Chondrocyte (in vitro differentiated cells): ENCODE data around the gene MPZL1. TPM values are rescaled to one million over a fixed set of nuclear protein-coding genes. Genes with fewer than 3 reads are reported as not detected.

Experiments used
- DNase-seq: peaks from one replicate; pipeline ENCODE4 v3.0.0; 2021; ENCODE audit warnings: mixed read lengths, low spot score
- H3K27ac Mint-ChIP-seq: one replicate; pipeline ENCODE4 v1.8.0; 2021; ENCODE audit warnings: mild to moderate bottlenecking, moderate library complexity, mixed read lengths; ENCODE audit not compliant: unreplicated experiment
- H3K27me3 Mint-ChIP-seq: 2 replicates; pipeline ENCODE4 v1.8.0; 2021; ENCODE audit warnings: low read depth, mixed read lengths
- H3K36me3 Mint-ChIP-seq: 2 replicates; pipeline ENCODE4 v1.8.0; 2021; ENCODE audit warnings: low read depth, mixed read lengths
- H3K4me1 Mint-ChIP-seq: 2 replicates; pipeline ENCODE4 v1.8.0; 2021; ENCODE audit warnings: low read depth, mild to moderate bottlenecking, mixed read lengths
- H3K4me3 Mint-ChIP-seq: one replicate; pipeline ENCODE4 v1.8.0; 2021; ENCODE audit warnings: mild to moderate bottlenecking, moderate library complexity, mixed read lengths; ENCODE audit not compliant: unreplicated experiment
- H3K9me3 Mint-ChIP-seq: 2 replicates; pipeline ENCODE4 v1.8.0; 2021; ENCODE audit warnings: low read depth, mixed read lengths
- total RNA-seq: library from RNA; stranded (reverse); gene quantifications from 3 replicates; pipeline ENCODE4 v1.2.1, GENCODE V29; 2021
- TF ChIP-seq, protein P1 (sequence below): fragments of 200-600 bp; sonication (generic); IDR thresholded peaks from 2 replicates; pipeline ENCODE4 v1.5.0; 2021; ENCODE audit warnings: antibody characterized with exemption, mild to moderate bottlenecking, moderate library complexity

MPZL1 gene
- total RNA-seq, 1 donor from 2014 or later = 198 TPM

DNA sequence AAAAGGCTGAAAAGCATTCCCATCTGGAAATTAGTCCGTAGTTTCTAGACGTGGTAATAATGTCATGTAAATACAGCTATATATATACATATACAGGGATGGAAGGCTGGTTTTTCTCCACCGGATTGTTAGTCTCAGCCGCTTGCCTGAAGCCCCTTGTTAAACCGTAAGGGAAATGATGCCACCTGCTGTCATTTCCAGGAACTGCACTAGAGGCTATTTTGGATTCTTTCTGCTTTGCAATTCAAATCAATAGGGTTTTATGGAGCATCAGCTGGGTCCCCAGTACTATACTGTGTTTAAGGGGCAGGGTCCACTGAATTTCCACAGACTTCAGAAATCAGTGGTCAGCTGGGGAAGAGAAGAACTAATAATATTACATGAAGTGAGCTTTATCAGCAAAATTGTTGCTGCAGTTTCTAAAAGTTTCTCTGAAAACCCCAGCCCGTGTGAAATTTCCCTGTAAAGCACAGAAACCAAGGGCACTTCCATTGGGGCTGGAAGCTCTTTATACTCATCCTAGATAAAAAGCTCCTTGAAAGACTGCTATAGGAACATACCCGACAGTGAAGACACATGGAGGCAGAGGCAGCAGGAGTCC, 33.8 kb upstream of the MPZL1 start:
- H3K27me3 Mint-ChIP-seq = no peaks in the 10 kb centered on the region
- no peaks in the 10 kb centered on the region for H3K36me3 Mint-ChIP-seq
- H3K4me1 Mint-ChIP-seq = peaks cover 12% of the 10 kb centered on the region
- no peak for DNase-seq
- TF ChIP-seq, protein P1, sequence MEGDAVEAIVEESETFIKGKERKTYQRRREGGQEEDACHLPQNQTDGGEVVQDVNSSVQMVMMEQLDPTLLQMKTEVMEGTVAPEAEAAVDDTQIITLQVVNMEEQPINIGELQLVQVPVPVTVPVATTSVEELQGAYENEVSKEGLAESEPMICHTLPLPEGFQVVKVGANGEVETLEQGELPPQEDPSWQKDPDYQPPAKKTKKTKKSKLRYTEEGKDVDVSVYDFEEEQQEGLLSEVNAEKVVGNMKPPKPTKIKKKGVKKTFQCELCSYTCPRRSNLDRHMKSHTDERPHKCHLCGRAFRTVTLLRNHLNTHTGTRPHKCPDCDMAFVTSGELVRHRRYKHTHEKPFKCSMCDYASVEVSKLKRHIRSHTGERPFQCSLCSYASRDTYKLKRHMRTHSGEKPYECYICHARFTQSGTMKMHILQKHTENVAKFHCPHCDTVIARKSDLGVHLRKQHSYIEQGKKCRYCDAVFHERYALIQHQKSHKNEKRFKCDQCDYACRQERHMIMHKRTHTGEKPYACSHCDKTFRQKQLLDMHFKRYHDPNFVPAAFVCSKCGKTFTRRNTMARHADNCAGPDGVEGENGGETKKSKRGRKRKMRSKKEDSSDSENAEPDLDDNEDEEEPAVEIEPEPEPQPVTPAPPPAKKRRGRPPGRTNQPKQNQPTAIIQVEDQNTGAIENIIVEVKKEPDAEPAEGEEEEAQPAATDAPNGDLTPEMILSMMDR = peak; percentile 94
- no peak overlapping the region for H3K4me3 Mint-ChIP-seq
- no peak overlapping the region for H3K27ac Mint-ChIP-seq
- no peaks in the 10 kb centered on the region for H3K9me3 Mint-ChIP-seq

DNA sequence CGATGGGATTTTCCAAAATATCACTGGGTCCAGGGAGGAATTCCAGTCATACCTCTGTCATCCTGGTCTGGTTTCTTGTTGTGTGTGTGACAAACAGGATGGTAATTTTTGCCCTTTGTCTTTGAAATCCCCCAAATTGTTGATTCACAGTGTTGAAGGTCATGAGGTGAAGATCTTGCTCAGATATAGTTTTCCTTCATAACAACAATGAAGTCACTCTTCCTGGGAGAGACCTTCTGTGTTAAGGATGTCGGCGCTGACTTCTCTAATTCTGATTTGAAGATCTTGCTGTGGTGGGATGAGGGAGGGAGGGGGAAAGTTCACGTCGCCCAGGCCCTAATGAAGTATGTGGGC, 32.2 kb upstream of the MPZL1 start:
- Mint-ChIP-seq H3K9me3 (no peaks in the 10 kb centered on the region), H3K36me3 (no peaks in the 10 kb centered on the region), H3K27ac (no peak overlapping the region), H3K4me1 (no peaks in the 10 kb centered on the region), H3K27me3 (no peaks in the 10 kb centered on the region), H3K4me3 (no peak overlapping the region)
- DNase-seq = no peak
- TF ChIP-seq, protein P1 = no peak

DNA sequence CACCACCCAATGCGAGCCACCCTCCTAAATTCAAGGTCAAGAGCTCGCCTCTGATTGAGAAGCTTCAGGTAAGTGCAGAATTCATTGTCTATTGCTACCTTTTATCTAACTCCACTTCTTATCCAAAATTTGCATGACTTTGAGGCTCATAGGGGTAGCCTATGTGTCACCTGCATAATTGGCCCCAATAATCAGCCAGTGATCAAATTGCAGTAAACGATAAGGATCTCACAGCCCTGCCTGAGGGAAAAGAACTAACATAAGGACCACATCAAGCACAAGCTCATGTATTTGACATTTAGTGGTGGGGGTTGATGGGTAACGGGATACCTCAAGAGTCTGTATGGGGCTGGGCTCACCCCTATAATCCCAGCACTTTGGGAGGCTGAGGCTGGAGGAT, 31.7 kb upstream of the MPZL1 start:
- TF ChIP-seq, protein P1 = no peak
- H3K27me3 Mint-ChIP-seq = no peaks in the 10 kb centered on the region
- DNase-seq = no peak
- no peaks in the 10 kb centered on the region for H3K9me3 Mint-ChIP-seq
- no peaks in the 10 kb centered on the region for H3K36me3 Mint-ChIP-seq
- H3K4me3 Mint-ChIP-seq = no peak overlapping the region
- H3K27ac Mint-ChIP-seq = no peak overlapping the region
- H3K4me1 Mint-ChIP-seq = no peaks in the 10 kb centered on the region

DNA sequence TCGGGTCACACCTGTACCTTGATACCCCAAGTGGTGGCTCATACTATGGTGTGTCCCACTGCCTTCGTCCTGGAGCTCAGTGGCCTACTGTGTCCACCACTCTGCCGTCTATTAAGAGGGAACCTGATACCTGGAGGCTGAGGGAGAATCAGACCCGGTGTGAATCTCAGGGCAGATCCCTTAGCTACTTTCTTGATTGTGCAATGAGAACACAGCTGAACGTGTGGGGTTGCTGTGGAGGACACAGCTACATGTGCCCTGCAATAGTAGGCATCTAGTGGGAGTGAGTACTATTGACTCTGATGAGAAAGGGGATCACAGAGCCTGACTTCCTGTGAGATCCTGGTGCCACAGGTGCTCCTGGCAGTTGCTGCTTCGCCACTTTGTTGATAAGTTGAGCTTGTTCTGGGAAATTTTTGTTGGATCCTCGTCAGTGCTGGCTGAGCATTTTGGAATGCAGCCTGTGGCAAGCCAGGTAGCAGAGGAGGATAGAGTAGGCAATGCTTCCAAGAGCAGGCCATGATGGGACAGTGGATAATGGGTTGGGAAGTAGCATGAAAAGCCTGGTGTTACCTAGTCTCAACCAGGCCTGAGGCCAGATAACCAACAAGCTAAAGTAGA, 28.2 kb upstream of the MPZL1 start:
- no peaks in the 10 kb centered on the region for H3K27me3 Mint-ChIP-seq
- no peaks in the 10 kb centered on the region for H3K36me3 Mint-ChIP-seq
- H3K4me1 Mint-ChIP-seq = no peaks in the 10 kb centered on the region
- no peaks in the 10 kb centered on the region for H3K9me3 Mint-ChIP-seq
- no peak overlapping the region for H3K27ac Mint-ChIP-seq
- no peak for DNase-seq
- TF ChIP-seq, protein P1 = no peak
- H3K4me3 Mint-ChIP-seq = no peak overlapping the region

DNA sequence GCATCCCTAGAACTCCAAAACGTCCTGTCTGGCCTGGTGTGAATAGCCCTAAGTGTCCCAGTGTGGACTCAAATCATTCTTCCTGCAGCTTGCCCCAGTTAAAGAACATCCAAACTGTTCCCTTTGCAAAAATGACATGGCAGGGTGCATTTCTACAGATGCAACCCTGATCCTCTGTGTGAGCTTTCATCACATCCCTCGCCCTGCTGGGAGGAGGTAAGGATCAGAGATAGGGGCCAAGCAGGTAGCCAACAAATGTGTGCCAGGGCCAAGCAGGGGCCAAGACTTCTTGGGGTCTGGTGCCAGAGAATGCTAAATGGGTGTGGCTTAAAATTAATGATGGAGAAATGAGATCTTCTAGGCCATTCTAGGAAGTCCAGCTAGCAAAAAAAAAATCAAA, 27.1 kb upstream of the MPZL1 start:
- TF ChIP-seq, protein P1 = no peak

More for the DNA sequence above, 27.1 kb upstream of the MPZL1 start:
- Mint-ChIP-seq H3K27ac (no peak overlapping the region), H3K36me3 (no peaks in the 10 kb centered on the region), H3K4me3 (no peak overlapping the region), H3K27me3 (no peaks in the 10 kb centered on the region), H3K9me3 (no peaks in the 10 kb centered on the region), H3K4me1 (no peaks in the 10 kb centered on the region)
- DNase-seq = no peak
